Mammary epithelial cell (primary cell): ENCODE results near the gene LMAN1.

ENCODE experiments used
- CTCF ChIP-seq, 2 donors: IDR thresholded peaks in 1 of 2; conservative IDR thresholded peaks in 1 of 2; 2 replicates each; pipeline ENCODE4 v1.5.1; 2011 to 2012; ENCODE audit warnings: inconsistent platforms in 2 of 2, low read length in 2 of 2, mild to moderate bottlenecking in 2 of 2, control low read depth in 1 of 2, low read depth in 1 of 2; ENCODE audit not compliant: insufficient read depth in 1 of 2; ENCODE audit errors: extremely low read depth in 1 of 2
- EZH2 ChIP-seq: IDR thresholded peaks from 2 replicates; pipeline ENCODE4 v1.6.1; 2012; ENCODE audit warnings: low read length, inconsistent platforms, borderline replicate concordance

DNA sequence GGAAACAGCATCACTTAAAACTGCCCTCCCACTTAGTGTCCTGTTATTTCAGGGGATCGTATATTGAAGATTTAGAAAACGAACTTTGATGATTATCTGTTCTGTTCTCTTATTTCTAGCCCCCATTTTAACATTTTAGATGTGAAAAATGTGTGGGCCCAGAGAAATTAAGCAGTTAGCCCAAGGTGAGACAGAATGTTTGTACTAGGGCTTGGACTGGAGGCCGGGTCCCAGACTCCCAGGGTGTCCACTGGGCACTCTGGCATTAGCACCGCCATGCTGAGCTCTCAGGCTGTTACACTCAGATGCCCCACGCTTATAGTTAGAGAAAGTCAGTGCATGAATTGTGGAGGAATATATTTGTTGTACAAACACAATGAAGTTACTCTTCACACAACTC is 80.3 kb downstream of the LMAN1 start:
- TF ChIP-seq EZH2 (no peak), CTCF (conservative IDR thresholded peaks at IDR 0.05 in 1 of 2, IDR thresholded peaks at IDR 0.05 in 1 of 2; ENCODE audit: extremely low read depth in 1 of 2, insufficient read depth in 1 of 2, low read depth in 1 of 2, low read length in 2 of 2) (no peak)
